Mucosa of stomach (tissue), 1 donor: ENCODE data around the gene GLE1.
"Not testable (repeated sequence)": the region's sequence is repeated elsewhere in the genome, so short reads cannot be mapped to it uniquely, and the experiment has no call there.

Experiments
- H3K27me3 ChIP-seq: one replicate; pipeline ENCODE4 v1.7.0; 2013; ENCODE audit warnings: mild to moderate bottlenecking, low read length; ENCODE audit not compliant: control insufficient read depth, insufficient read depth
- H3K36me3 ChIP-seq: one replicate; pipeline ENCODE4 v1.7.0; 2013; ENCODE audit warnings: low read length; ENCODE audit not compliant: control insufficient read depth, insufficient read depth
- H3K4me1 ChIP-seq: one replicate; pipeline ENCODE4 v1.7.0; 2013; ENCODE audit warnings: mild to moderate bottlenecking, low read length; ENCODE audit not compliant: control insufficient read depth, insufficient read depth
- H3K4me3 ChIP-seq: one replicate; pipeline ENCODE4 v1.7.0; 2013; ENCODE audit warnings: low read length
- H3K9ac ChIP-seq: one replicate; pipeline ENCODE4 v1.7.0; 2013; ENCODE audit warnings: mild to moderate bottlenecking, low read length, moderate library complexity
- H3K9me3 ChIP-seq: one replicate; pipeline ENCODE4 v1.7.0; 2013; ENCODE audit warnings: mild to moderate bottlenecking, low read length, moderate library complexity; ENCODE audit not compliant: control insufficient read depth
- donor health status: Pancreatic carcinoma.

Gene GLE1

DNA sequence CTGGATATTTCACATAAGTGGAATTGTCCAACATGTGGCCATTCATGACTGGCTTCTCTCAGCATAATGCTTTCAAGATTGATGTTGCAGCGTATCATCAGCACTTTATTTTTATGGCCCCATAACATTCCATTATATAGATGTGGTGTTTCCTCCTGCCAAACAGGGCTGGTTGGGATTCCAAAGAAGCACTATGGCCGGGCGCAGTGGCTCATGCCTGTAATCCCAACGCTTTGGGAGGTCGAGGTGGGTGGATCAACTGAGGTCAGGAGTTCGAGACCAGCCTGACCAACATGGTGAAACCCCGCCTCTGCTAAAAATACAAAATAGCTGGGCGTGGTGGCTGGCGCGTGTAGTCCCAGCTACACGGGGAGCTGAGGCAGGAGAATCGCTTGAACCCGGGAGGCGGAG is 1.1 kb upstream of the GLE1 start:
- not testable (repeated sequence) for H3K9me3 ChIP-seq, H3K9ac ChIP-seq, H3K27me3 ChIP-seq, H3K4me3 ChIP-seq, H3K36me3 ChIP-seq
- H3K4me1 ChIP-seq: peaks cover 11% of the 10 kb centered on the region

DNA sequence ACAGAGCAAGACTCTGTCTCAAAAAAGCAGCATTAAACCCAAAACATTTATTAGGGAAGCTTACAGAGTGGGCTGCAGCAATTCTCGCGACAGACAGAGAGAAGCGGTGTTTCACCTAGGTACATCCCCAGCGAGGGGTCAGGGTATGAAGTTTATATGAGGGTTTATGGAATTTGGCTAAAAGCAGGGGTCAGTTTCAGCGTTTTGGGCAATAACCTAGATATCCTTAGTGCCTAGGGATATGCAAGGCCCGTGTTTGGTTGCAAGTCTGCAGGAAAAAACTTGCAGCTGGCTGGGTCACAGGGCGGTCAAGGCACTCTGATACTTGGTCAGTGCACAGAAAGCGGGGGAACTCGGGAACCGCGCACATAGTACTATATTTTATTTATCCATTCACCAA is 649 bp upstream of the GLE1 start:
- Histone ChIP-seq H3K27me3 (no peaks in the 10 kb centered on the region), H3K36me3 (no peaks in the 10 kb centered on the region), H3K9ac (peak overlapping the region; percentile 81), H3K4me1 (peaks cover 11% of the 10 kb centered on the region), H3K9me3 (no peaks in the 10 kb centered on the region), H3K4me3 (no peak overlapping the region)

DNA sequence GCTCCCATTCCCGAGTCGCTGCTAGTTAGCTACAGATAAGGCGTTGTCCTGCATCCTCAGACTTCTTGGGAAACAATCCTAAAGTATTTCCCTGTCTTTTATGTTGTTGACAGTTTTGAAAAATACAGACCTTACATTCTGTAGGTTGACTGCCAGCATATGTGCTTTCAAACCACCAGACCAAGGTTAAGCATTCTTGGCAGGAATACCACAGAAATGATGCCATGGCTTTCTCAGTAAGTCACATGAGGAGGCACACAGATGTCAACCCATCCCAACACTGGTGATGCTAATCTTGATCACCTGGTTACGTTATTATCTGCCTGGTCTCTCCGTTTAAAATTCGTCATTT is 871 bp downstream of the GLE1 start:
- Histone ChIP-seq H3K27me3 (no peaks in the 10 kb centered on the region), H3K36me3 (no peaks in the 10 kb centered on the region), H3K4me3 (peak overlapping the region; percentile 91), H3K4me1 (peaks cover 11% of the 10 kb centered on the region), H3K9me3 (no peaks in the 10 kb centered on the region), H3K9ac (peak overlapping the region; percentile 81)

DNA sequence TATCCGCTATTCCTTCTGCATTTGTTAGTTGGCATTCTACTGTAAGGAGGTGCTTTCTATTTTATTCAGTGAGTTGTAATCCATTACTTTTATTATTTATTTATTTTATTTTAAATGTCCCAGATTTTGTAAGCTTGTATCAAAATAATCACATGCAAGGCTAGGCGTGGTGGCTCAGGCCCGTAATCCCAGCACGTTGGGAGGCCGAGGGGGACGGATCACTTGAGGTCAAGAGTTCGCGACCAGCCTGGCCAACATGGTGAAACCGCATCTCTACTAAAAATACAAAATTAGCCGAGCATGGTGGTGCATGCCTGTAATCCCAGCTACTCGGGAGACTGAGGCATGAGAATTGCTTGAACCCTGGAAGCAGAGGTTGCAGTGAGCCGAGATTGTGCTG is 1.4 kb downstream of the GLE1 start:
- not testable (repeated sequence) for H3K27me3 ChIP-seq, H3K36me3 ChIP-seq, H3K9me3 ChIP-seq, H3K4me3 ChIP-seq, H3K9ac ChIP-seq
- H3K4me1 ChIP-seq: peaks cover 11% of the 10 kb centered on the region

DNA sequence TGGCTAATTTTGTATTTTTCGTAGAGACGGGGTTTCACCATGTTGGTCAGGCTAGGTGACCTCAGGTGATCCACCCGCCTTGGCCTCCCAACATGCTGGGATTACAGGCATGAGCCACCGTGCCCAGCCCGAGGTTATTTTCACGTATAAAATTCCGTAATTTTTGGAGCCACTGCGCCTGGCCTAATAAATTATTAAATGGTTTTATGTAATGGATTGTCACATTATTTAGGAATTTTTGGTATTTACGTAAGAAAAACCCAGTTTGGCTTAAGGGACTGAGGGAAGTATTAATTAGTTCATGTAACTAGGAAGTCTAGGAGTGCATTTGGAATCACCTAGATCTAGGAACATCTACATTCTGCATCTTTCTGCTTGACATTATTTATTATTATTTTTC is 8.3 kb downstream of the GLE1 start:
- no peaks in the 10 kb centered on the region for H3K4me1 ChIP-seq
- no peaks in the 10 kb centered on the region for H3K9me3 ChIP-seq
- H3K27me3 ChIP-seq: no peaks in the 10 kb centered on the region
- H3K9ac ChIP-seq: no peak overlapping the region
- H3K36me3 ChIP-seq: no peaks in the 10 kb centered on the region
- H3K4me3 ChIP-seq: no peak overlapping the region

DNA sequence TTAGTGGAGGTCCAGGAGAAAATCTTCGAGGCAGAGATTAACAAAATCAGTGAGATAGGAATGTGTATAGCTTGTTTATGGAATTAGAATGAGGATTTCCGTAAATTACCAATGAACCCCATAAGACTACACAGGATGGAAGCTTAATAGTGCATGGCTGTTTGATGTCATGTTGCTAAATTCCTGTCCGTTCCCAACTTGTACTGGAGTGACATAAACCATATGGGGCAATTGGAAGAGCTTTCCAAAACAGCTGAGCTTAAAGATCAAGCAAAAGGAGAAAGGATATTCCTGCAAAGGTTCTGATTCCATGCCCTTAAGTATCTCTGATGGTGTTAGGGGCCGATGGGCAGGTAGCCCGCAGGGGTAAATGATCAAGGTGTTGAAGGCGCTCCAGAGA is 17.4 kb downstream of the GLE1 start:
- Histone ChIP-seq H3K36me3 (peaks cover under 1% of the 10 kb centered on the region), H3K4me3 (no peak overlapping the region), H3K9ac (no peak overlapping the region), H3K9me3 (no peaks in the 10 kb centered on the region), H3K27me3 (no peaks in the 10 kb centered on the region), H3K4me1 (no peaks in the 10 kb centered on the region)

DNA sequence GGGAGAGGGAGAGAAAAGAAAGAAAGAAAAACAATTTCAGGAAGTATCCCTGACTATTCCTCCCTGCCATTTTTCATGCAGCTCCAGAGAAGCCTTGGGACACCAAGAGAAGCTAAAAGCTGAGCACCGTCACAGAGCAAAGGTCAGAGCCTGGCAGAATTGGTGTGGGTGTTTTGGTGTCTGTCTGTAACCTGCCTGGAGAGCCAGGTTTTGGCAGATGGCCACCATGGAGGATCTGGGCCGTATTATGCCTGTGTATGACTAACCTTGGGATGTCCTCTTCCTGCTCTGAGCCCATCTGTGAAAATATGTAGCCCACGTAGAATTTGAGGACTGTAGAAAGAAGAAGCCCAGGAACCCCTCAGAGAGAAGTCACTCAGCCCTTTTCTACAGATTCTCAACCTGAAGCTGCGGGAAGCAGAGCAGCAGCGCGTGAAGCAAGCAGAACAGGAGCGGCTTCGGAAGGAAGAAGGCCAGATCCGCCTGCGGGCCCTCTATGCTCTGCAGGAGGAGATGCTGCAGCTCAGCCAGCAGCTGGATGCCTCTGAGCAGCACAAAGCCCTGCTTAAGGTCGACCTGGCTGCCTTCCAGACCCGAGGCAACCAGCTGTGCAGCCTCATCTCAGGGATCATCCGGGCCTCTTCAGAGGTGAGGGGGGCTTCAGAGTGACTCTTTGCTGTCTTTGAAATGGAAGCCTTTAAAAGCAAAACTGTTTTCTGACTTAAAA is 18.8 kb downstream of the GLE1 start:
- Histone ChIP-seq H3K4me1 (no peaks in the 10 kb centered on the region), H3K9me3 (no peaks in the 10 kb centered on the region), H3K27me3 (no peaks in the 10 kb centered on the region), H3K9ac (no peak overlapping the region), H3K4me3 (no peak overlapping the region), H3K36me3 (peaks cover 6% of the 10 kb centered on the region)

DNA sequence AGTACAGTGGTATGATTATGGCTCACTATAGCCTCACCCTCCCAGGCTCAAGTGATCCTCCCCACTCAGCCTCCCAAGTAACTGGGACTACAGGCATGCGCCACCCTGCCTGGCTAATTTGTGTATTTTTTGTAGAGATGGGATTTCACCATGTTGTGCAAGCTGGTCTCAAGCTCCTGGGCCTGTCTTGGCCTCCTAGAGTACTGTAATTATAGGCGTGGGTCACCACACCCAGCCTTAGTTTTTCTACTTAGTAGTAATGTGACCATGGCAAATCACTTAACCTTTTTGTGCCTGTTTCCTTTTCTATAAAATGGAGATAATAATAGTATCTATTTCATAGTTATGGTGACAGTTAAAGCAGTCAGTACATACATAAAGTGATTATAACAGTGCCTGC is 22.2 kb downstream of the GLE1 start:
- no peak overlapping the region for H3K4me3 ChIP-seq
- H3K9ac ChIP-seq: no peak overlapping the region
- no peaks in the 10 kb centered on the region for H3K9me3 ChIP-seq
- no peaks in the 10 kb centered on the region for H3K4me1 ChIP-seq
- peaks cover 6% of the 10 kb centered on the region for H3K36me3 ChIP-seq
- H3K27me3 ChIP-seq: no peaks in the 10 kb centered on the region

DNA sequence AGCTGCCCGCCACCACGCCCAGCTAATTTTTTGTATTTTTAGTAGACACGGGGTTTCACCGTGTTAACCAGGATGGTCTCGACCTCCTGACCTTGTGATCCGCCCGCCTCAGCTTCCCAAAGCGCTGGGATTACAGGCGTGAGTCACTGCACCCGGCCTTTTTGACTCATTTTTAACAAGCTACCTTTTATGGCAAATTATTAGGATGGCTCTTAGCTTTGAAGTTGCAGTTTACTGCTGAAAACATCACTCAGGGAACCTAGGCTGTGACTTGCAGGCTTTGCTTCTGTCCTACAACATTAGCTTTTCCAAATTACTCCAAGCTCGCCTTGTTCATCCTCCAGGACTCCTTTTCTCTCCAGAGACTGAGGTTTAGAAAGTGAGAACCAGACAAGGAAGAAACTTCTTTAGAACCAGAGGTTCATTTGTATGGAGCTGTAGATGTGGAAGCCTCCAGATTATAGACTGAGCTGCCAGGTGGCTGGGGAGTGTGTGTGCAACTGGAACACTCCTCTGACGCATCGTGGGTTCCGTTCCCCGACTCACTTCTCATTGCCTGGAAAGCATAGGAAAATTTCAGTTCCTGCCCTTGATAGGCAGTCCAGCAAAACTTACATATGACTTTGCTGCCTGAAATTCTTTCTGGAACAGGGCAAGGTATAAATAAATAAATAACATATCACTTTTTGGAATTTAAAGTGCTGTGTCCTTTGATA is 24.1 kb downstream of the GLE1 start:
- Histone ChIP-seq H3K9ac (no peak overlapping the region), H3K36me3 (peaks cover 6% of the 10 kb centered on the region), H3K4me1 (no peaks in the 10 kb centered on the region), H3K27me3 (no peaks in the 10 kb centered on the region), H3K4me3 (no peak overlapping the region), H3K9me3 (no peaks in the 10 kb centered on the region)

DNA sequence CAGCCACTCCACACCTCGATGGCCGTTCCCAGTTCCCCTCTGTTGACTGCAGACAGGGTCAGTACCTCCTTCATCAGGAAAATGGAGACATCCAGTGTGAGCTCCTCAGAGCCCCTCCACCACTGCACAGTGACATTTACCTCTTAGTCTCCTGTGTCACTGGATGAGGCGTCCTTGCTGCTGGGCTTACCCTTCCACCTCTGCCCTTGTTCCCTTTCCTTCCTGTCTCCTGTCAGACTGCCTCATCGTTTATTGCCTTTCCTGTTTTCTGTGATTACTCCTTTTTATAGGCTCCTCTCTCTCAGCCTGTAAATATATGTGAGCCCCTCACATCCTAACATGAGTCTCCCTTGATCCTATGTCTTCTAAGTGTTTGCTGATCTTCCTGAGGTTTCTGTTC is 24.7 kb downstream of the GLE1 start:
- no peak overlapping the region for H3K9ac ChIP-seq
- no peaks in the 10 kb centered on the region for H3K27me3 ChIP-seq
- H3K4me3 ChIP-seq: no peak overlapping the region
- no peaks in the 10 kb centered on the region for H3K4me1 ChIP-seq
- peaks cover 6% of the 10 kb centered on the region for H3K36me3 ChIP-seq
- H3K9me3 ChIP-seq: no peaks in the 10 kb centered on the region

DNA sequence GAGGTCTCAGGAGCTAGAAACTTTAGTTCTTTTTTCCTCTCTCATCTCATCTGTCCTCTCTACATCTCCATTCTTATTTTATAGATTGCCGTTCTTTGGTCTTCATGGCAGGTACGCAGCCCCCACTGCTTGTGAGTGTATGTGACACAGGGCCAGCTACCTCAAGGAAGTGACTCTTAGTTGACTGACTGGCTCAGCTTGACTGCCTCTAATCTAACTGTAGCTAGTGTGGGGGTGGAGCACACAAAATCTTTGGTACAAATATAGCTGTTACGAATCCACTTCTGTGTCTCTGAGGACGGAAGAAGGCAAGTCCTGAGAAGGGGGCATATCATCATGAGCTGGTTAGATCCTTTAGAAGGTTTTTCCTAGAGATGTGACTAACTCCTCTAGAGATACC is 28.1 kb downstream of the GLE1 start:
- H3K9me3 ChIP-seq: no peaks in the 10 kb centered on the region
- H3K9ac ChIP-seq: no peak overlapping the region
- no peaks in the 10 kb centered on the region for H3K36me3 ChIP-seq
- no peaks in the 10 kb centered on the region for H3K4me1 ChIP-seq
- no peak overlapping the region for H3K4me3 ChIP-seq
- H3K27me3 ChIP-seq: no peaks in the 10 kb centered on the region

DNA sequence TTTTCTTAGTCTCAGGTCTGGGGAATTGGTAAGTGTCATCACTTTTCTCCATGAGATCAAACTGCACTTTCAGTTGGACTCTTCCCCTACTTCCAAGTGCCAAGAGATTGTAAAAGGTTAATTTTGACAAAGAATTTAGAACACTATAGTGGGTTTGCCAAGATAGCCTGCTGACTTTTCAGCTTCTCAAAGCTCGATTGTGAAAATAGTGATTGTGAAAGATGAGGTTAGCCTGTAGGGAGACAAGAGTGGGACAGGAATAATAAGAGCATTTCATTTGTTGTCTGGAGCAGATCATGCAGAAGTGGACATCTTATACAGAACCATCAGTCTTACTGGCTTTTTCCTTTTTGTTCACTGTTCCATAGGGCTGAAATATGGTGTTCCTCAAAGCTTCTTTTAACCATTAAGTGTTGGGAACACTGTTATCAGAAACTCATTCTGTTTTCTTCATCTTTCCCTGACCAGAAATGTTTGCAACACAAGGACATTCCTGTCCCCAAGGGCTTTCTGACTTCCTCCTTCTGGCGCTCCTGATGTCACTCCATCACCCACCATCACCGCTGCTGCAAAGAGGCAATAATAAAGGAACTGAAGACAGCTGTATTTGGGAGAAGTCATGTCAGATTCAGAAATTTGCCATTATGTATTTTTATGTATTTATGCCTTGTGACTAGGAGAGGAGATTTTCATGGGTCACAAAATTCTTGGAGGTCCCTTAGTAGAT is 36.3 kb downstream of the GLE1 start:
- no peaks in the 10 kb centered on the region for H3K27me3 ChIP-seq
- no peaks in the 10 kb centered on the region for H3K4me1 ChIP-seq
- H3K9me3 ChIP-seq: no peaks in the 10 kb centered on the region
- H3K36me3 ChIP-seq: peaks cover 7% of the 10 kb centered on the region
- no peak overlapping the region for H3K4me3 ChIP-seq
- H3K9ac ChIP-seq: no peak overlapping the region
